Small intestine (tissue), 7 donors: Measurements from ENCODE around the gene FBXO17. TPM values are rescaled to one million over a fixed set of nuclear protein-coding genes. Genes with fewer than 3 reads are reported as not detected.
"Not testable (repeated sequence)": the region's sequence is repeated elsewhere in the genome, so short reads cannot be mapped to it uniquely, and the experiment has no call there.

Source experiments
- DNase-seq, 2 donors: peaks; one replicate each; pipeline versions ENCODE4 v3.0.0 to v3.0.0-alpha.2; 2013
- FAIRE-seq: peaks from 2 replicates; lab custom pipeline; 2012; peaks lifted over from hg19 to GRCh38; lab: Jason Lieb, UNC
- H3K27ac ChIP-seq, 3 donors: one replicate each; pipeline ENCODE4 v1.5.1; 2013; ENCODE audit warnings: low read length in 2 of 3, mild to moderate bottlenecking in 2 of 3, control low read depth in 1 of 3, inconsistent platforms in 1 of 3, low read depth in 1 of 3, moderate library complexity in 1 of 3
- H3K27me3 ChIP-seq, 3 donors: one replicate each; pipeline ENCODE4 v1.6.1; 2013; ENCODE audit warnings: low read length in 3 of 3, inconsistent platforms in 1 of 3; ENCODE audit not compliant: control insufficient read depth in 3 of 3, insufficient read depth in 3 of 3
- H3K36me3 ChIP-seq, 3 donors: one replicate each; pipeline ENCODE4 v1.6.1; 2013; ENCODE audit warnings: low read length in 3 of 3, inconsistent platforms in 1 of 3, low read depth in 1 of 3, mild to moderate bottlenecking in 1 of 3, moderate library complexity in 1 of 3; ENCODE audit not compliant: control insufficient read depth in 3 of 3, insufficient read depth in 2 of 3
- H3K4me1 ChIP-seq, 3 donors: one replicate each; pipeline ENCODE4 v1.6.1; 2013; ENCODE audit warnings: low read length in 2 of 3, inconsistent platforms in 1 of 3, low read depth in 1 of 3, mild to moderate bottlenecking in 1 of 3, moderate library complexity in 1 of 3; ENCODE audit not compliant: control insufficient read depth in 3 of 3, insufficient read depth in 2 of 3
- H3K4me3 ChIP-seq, 3 donors: one replicate each; pipeline ENCODE4 v1.5.1; 2013; ENCODE audit warnings: low read length in 3 of 3, control low read depth in 1 of 3, inconsistent platforms in 1 of 3, low read depth in 1 of 3, mild to moderate bottlenecking in 1 of 3, moderate library complexity in 1 of 3
- H3K9me3 ChIP-seq, 2 donors: one replicate each; pipeline ENCODE4 v1.6.1; 2013; ENCODE audit warnings: low read depth in 1 of 2, low read length in 1 of 2; ENCODE audit not compliant: control insufficient read depth in 2 of 2, insufficient read depth in 1 of 2
- WGBS, 3 donors: extraction: QIAGEN DNeasy Blood & Tissue Kit; methylation state at CpG; one replicate each; pipeline ENCODE4 v1.1.7; 2013; 5-methylcytosine and 5-hydroxymethylcytosine counted together
- polyA plus RNA-seq, 4 donors: library from polyadenylated mRNA; stranded (reverse) in 3 of 4; unstranded in 1 of 4; fragments of 200-250 nt in 3 of 4; fragments of 120-200 nt in 1 of 4; gene quantifications; one replicate each; pipeline versions ENCODE4 v1.2.1 to v1.2.3, GENCODE V29; 2013
- donor health status: healthy with polysubstance abuse.
- donor health status: control.
- donor health status: control.
- donor health status: Bipolar disorder and iron deficiency.
- donor health status: healthy.

Gene FBXO17
- polyA plus RNA-seq, 4 donors, result 2.4 to 88.2 (median 6.2) TPM

DNA sequence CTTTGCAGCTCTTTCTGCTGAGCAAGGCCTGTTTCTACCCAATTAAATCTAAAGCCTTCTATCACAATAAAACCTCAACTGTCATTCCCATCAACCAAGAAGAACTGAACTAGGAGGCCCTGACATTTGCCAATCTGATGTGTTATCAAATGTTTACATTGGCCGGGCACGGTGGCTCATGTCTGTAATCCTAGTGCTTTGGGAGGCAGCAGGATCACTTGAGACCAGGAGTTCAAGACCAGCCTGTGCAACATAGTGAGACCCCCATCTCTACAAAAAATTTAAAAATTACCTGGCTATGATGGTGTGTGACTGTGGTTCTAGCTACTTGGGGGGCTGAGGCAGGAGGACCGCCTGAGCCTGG lies 2.8 kb upstream of the FBXO17 start:
- H3K27ac ChIP-seq, result peak overlapping the region in 1 of 3 donors; percentile 66
- FAIRE-seq, result no peak
- peaks cover 0 to 11% of the 10 kb centered on the region in 2 donors for H3K9me3 ChIP-seq
- no peak for DNase-seq
- H3K27me3 ChIP-seq, result peaks cover 0 to 3% (median 0%) of the 10 kb centered on the region in 3 donors
- H3K4me1 ChIP-seq, result peaks cover 0 to 26% (median 5%) of the 10 kb centered on the region in 3 donors
- WGBS, 3 donors, result 39 to 70% (median 41%) methylated on average over 3 of the region's 3 CpGs
- H3K36me3 ChIP-seq, result peaks cover 0 to under 1% (median 0%) of the 10 kb centered on the region in 3 donors
- H3K4me3 ChIP-seq, result no peak overlapping the region

DNA sequence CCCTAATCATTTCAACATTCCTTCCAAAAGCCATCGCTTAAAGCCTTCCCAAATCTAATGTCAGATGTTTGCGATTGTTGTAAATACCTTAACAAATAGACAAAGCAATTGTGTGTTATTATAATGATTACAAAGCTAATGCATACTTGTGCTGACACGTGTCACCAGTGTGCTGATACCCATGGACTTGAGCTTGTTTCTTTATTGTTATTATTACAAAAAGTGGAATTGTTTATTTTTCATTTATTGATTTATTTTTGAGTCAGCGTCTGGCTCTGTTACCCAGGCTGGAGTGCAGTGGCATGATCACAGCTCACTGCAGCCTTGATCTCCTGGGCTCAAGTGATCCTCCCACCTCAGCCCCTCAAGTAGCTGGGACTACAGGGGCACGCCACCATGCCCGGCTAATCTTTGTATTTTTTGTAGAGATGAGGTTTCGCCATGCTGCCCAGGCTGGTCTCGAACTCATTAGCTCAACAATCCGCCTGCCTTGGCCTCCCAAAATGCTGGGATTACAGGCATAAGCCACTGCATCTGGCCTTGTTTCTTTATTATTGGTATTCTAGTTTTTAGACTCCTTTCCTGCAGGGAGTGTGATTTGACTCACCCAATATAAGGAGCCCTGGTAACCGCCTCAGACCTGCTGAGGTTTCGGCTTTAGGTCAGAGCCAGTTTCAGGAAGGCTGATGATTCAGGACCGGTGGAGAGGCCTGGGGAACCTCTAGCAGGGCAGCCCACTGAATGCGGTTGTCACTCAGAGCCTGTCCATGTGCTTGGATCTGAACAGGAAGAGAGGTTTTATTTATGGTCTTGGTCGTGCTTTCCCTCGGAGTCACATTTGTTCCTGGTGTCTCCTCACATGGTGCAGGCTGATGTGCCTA lies 2.1 kb upstream of the FBXO17 start:
- DNase-seq, result peak in 1 of 2 donors; percentile 54
- FAIRE-seq, result no peak
- WGBS, 3 donors, result 66 to 78% (median 72%) methylated on average over 15 of the region's 15 CpGs
- H3K27ac ChIP-seq, result peak overlapping the region in 1 of 3 donors; percentile 66
- peaks cover 0 to 11% of the 10 kb centered on the region in 2 donors for H3K9me3 ChIP-seq
- no peak overlapping the region for H3K4me3 ChIP-seq
- peaks cover 0 to 26% (median 5%) of the 10 kb centered on the region in 3 donors for H3K4me1 ChIP-seq
- H3K27me3 ChIP-seq, result peaks cover 0 to 3% (median 0%) of the 10 kb centered on the region in 3 donors
- peaks cover 0 to 5% (median 0%) of the 10 kb centered on the region in 3 donors for H3K36me3 ChIP-seq

DNA sequence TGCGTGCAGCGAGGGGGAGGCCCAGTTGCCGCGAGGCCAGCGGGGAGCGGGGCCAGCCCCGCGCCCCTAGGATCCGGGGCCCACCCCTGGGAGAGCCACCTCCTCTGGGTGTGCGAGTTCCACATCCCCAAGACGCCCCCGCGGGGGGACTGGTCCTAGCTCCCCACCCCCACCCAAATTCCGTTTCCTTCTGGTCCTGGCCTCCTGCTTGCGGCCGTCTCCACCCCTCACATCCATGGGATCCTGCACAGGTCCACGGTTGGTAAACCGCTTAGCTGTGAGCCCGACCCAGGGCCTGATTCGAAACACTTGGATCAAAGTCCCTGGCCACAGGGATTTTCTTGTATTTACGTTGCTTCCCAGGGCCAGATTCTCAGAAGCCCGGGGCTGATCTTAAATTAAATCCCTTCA lies 324 bp upstream of the FBXO17 start:
- Histone ChIP-seq H3K4me3 (peak overlapping the region in 2 of 3 donors; percentile 54 to 65), H3K4me1 (peaks cover 0 to 26% (median 5%) of the 10 kb centered on the region in 3 donors), H3K36me3 (peaks cover 0 to 13% (median 0%) of the 10 kb centered on the region in 3 donors), H3K9me3 (peaks cover 0 to 6% of the 10 kb centered on the region in 2 donors), H3K27ac (peak overlapping the region; percentile 61 to 91 (median 82)), H3K27me3 (peaks cover 0 to 3% (median 0%) of the 10 kb centered on the region in 3 donors)
- no peak for FAIRE-seq
- DNase-seq, result peak; percentile 60 to 89
- WGBS, 3 donors, result 2 to 23% (median 8%) methylated on average over 9 to 22 of the region's 22 CpGs

DNA sequence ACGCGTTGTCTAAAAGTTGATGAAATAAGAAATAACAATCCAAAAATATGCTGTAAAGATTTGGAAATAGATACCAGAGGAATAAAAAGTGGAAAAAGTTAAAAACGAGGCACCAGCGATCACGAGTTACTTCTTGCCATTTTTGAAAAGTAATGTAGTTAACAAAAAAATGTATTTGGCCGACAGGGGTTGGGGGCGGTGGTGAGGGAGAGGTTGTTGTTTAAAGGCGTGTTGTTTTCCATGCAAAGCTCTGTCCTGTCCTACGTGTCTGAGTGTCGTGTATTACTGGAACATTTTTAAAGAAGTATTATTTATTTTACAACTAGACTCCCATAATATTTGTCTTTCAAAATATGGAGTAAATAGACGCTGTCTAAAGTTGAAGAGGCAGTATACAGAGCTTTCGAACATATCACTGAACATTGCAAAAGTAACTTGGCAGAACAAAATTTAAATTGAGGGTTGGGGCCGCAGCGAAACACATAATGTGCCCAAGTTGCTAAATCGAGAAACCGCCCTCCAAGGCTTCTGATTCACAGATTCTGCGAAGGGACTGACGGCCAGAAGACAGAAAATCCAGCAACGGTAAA lies 823 bp downstream of the FBXO17 start:
- WGBS, 3 donors, result 42 to 63% (median 57%) methylated on average over 19 of the region's 19 CpGs
- H3K36me3 ChIP-seq, result peaks cover 0 to 22% (median 0%) of the 10 kb centered on the region in 3 donors
- H3K4me3 ChIP-seq, result peak overlapping the region in 2 of 3 donors; percentile 65 to 88
- FAIRE-seq, result no peak
- no peak for DNase-seq
- peaks cover 0 to 3% (median 0%) of the 10 kb centered on the region in 3 donors for H3K27me3 ChIP-seq
- no peaks in the 10 kb centered on the region for H3K9me3 ChIP-seq
- H3K27ac ChIP-seq, result peak overlapping the region in 2 of 3 donors; percentile 82 to 99
- H3K4me1 ChIP-seq, result peaks cover 0 to 26% (median 5%) of the 10 kb centered on the region in 3 donors

DNA sequence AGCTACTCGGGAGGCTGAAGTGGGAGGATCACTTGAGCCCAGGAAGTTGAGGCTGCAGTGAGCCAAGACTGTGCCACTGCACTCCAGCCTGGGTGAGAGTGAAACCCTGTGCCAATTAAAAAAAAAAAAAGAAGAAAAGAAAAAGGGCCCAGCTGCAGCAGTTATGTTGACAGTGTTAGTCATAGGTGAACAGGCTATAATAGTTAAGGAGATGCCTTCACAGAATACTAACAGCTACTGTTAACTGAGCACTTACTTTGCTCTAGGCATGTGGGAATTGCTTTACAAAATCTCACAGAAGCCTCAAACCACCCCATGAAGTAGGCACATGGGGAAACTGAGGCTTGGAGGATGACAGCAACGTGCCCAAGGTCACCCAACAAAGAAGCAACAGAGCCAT lies 3.9 kb downstream of the FBXO17 start:
- FAIRE-seq (no peak), DNase-seq (no peak)
- Histone ChIP-seq H3K4me3 (no peak overlapping the region), H3K4me1 (peaks cover 0 to 19% (median 5%) of the 10 kb centered on the region in 3 donors), H3K27ac (no peak overlapping the region), H3K27me3 (peaks cover 0 to 3% (median 0%) of the 10 kb centered on the region in 3 donors), H3K36me3 (peaks cover 0 to 42% (median 0%) of the 10 kb centered on the region in 3 donors), H3K9me3 (no peaks in the 10 kb centered on the region)
- 79 to 88% (median 81%) methylated on average over 2 of the region's 2 CpGs for WGBS, 3 donors

DNA sequence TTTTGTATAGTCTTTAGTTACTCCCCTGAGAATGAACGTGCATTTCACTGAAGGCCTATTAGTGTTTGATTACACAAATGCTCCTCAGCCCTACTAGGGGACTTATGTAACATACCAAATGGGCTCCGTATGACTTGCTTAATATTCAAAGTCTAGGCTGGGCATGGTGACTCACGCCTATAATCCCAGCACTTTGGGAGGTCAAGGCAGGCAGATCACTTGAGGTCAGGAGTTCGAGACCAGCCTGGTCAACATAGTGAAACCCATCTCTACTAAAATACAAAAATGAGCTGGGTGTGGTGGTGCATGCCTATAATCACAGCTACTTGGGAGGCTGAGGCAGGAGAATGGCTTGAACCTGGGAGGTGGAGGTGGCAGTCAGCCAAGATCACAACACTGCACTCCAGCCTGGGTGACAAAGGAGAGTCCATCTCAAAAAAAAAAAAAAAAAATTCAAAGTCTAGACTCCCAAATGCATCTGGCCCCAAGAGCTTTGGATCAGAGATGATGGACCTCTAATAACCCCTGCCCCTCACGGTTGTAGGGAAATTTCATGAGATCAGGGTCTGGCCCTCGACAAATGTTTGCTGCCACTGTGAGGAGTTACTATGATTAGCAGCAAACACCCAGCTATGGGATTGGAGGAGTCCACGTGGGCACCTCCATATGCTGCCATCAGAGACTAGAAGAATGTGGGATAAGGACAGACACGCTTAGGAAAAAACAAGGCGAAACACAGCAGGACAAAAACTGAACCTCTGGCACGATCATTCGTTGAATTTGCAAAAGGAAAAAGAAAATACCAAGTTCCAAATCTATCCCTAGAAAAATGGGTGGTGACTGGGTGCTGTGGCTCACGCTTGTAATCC lies 4.6 kb downstream of the FBXO17 start:
- H3K27ac ChIP-seq, result no peak overlapping the region
- H3K36me3 ChIP-seq, result peaks cover 0 to 46% (median 0%) of the 10 kb centered on the region in 3 donors
- no peaks in the 10 kb centered on the region for H3K27me3 ChIP-seq
- FAIRE-seq (no peak), DNase-seq (no peak)
- 76 to 85% (median 78%) methylated on average over 12 of the region's 12 CpGs for WGBS, 3 donors
- no peaks in the 10 kb centered on the region for H3K9me3 ChIP-seq
- H3K4me1 ChIP-seq, result peaks cover 0 to 12% (median 2%) of the 10 kb centered on the region in 3 donors
- H3K4me3 ChIP-seq, result no peak overlapping the region

DNA sequence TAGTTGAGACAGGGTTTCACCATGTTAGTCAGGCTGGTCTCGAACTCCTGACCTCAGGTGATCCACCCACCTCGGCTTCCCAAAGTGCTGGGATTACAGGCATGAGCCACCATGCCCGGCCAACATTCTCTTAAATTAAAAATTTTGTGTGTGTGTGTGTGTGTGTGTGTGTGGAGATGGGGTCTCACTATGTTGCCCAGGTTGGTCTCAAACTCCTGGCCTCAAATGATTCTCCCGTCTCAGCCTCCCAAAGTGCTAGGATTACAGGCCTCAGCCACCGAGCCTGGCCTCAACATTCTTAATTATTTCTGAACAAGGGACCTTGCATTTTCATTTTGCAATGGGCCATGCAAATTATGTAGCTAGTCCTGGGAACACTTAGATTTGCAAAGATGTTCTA lies 9.4 kb downstream of the FBXO17 start:
- H3K4me3 ChIP-seq, H3K27me3 ChIP-seq, DNase-seq, H3K27ac ChIP-seq, H3K9me3 ChIP-seq, FAIRE-seq: not testable (repeated sequence)
- Histone ChIP-seq H3K36me3 (peaks cover 0 to 64% (median 0%) of the 10 kb centered on the region in 3 donors), H3K4me1 (peaks cover 0 to 11% (median 0%) of the 10 kb centered on the region in 3 donors)
- WGBS, 3 donors, result 95 to 96% (median 95%) methylated on average over 5 of the region's 5 CpGs
